ENCODE data around the gene TOMM20L.

TOMM20L gene

GRCh38 chr14:58367296-58367695, 28.4 kb upstream of the TOMM20L start:
- peaks cover 77% of the 10 kb centered on the region for H3K36me3 ChIP-seq (ENCODE audit: insufficient read depth, low read length)
- no peak for TF ChIP-seq EZH2 (IDR thresholded peaks at IDR 0.05; ENCODE audit: borderline replicate concordance, low read depth, low read length, severe bottlenecking)
- TF ChIP-seq, protein P1, sequence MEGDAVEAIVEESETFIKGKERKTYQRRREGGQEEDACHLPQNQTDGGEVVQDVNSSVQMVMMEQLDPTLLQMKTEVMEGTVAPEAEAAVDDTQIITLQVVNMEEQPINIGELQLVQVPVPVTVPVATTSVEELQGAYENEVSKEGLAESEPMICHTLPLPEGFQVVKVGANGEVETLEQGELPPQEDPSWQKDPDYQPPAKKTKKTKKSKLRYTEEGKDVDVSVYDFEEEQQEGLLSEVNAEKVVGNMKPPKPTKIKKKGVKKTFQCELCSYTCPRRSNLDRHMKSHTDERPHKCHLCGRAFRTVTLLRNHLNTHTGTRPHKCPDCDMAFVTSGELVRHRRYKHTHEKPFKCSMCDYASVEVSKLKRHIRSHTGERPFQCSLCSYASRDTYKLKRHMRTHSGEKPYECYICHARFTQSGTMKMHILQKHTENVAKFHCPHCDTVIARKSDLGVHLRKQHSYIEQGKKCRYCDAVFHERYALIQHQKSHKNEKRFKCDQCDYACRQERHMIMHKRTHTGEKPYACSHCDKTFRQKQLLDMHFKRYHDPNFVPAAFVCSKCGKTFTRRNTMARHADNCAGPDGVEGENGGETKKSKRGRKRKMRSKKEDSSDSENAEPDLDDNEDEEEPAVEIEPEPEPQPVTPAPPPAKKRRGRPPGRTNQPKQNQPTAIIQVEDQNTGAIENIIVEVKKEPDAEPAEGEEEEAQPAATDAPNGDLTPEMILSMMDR (IDR thresholded peaks at IDR 0.05; ENCODE audit: borderline replicate concordance, extremely low read depth, low read length, poor library complexity, severe bottlenecking), result no peak
- no peak for ATAC-seq (ENCODE audit: insufficient read depth, low read depth)

DNA sequence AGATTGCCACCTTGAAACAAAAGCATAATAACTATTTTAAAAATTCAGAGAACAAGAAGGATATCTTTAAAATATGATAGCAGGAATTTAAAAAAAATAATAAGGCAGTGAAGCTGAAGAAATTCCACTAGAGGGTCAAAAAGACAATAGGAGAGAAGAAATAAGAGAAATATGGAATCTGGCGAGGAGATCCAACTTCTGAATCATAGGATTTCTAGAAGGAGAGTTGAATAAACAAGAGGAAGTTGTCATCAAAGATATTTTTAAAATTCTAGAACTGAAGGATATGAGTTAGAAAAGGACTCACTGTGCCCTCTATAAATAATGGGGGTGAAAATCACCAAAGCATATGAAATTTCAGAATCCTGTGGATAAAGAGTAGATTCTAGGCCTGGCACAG, 26.8 kb upstream of the TOMM20L start:
- no peaks in the 10 kb centered on the region for H3K27me3 ChIP-seq (ENCODE audit: insufficient read depth, low read length, poor library complexity)
- no peak for ATAC-seq (ENCODE audit: insufficient read depth, low read depth)
- DNase-seq, result no peak
- H2AFZ ChIP-seq (ENCODE audit: low read depth, low read length), result no peak overlapping the region
- H4K20me1 ChIP-seq (ENCODE audit: insufficient read depth, low read length), result no peaks in the 10 kb centered on the region
- H3K9ac ChIP-seq (ENCODE audit: low read depth, low read length), result no peak overlapping the region
- no peak overlapping the region for H3K4me2 ChIP-seq (ENCODE audit: insufficient read depth, low read length)
- H3K79me2 ChIP-seq (ENCODE audit: insufficient read depth, low read length), result no peaks in the 10 kb centered on the region
- no peak overlapping the region for H3K27ac ChIP-seq (ENCODE audit: low read length)
- peaks cover 76% of the 10 kb centered on the region for H3K36me3 ChIP-seq (ENCODE audit: insufficient read depth, low read length)
- H3K9me3 ChIP-seq (ENCODE audit: insufficient read depth, low read length, severe bottlenecking), result no peaks in the 10 kb centered on the region
- H3K4me3 ChIP-seq (ENCODE audit: low read depth in 1 of 2, low read length in 2 of 2), result no peak overlapping the region
- no peak for TF ChIP-seq EZH2 (IDR thresholded peaks at IDR 0.05; ENCODE audit: borderline replicate concordance, low read depth, low read length, severe bottlenecking)
- TF ChIP-seq, protein P1 (IDR thresholded peaks at IDR 0.05; ENCODE audit: borderline replicate concordance, extremely low read depth, low read length, poor library complexity, severe bottlenecking), result no peak
- H3K4me1 ChIP-seq (ENCODE audit: insufficient read depth, low read length), result no peaks in the 10 kb centered on the region

More at GRCh38 chr14:58367296-58367695, 28.4 kb upstream of the TOMM20L start:
- Histone ChIP-seq H3K9me3 (ENCODE audit: insufficient read depth, low read length, severe bottlenecking) (no peaks in the 10 kb centered on the region), H3K4me1 (ENCODE audit: insufficient read depth, low read length) (no peaks in the 10 kb centered on the region), H3K27ac (ENCODE audit: low read length) (no peak overlapping the region), H3K79me2 (ENCODE audit: insufficient read depth, low read length) (no peaks in the 10 kb centered on the region), H2AFZ (ENCODE audit: low read depth, low read length) (no peak overlapping the region), H4K20me1 (ENCODE audit: insufficient read depth, low read length) (no peaks in the 10 kb centered on the region), H3K4me3 (ENCODE audit: low read depth in 1 of 2, low read length in 2 of 2) (no peak overlapping the region), H3K4me2 (ENCODE audit: insufficient read depth, low read length) (no peak overlapping the region), H3K27me3 (ENCODE audit: insufficient read depth, low read length, poor library complexity) (no peaks in the 10 kb centered on the region), H3K9ac (ENCODE audit: low read depth, low read length) (no peak overlapping the region)
- no peak for DNase-seq

- Histone ChIP-seq H3K27ac (ENCODE audit: low read length) (no peak overlapping the region), H3K4me1 (ENCODE audit: insufficient read depth, low read length) (no peaks in the 10 kb centered on the region), H3K4me3 (ENCODE audit: low read depth in 1 of 2, low read length in 2 of 2) (no peak overlapping the region), H3K79me2 (ENCODE audit: insufficient read depth, low read length) (no peaks in the 10 kb centered on the region), H3K27me3 (ENCODE audit: insufficient read depth, low read length, poor library complexity) (no peaks in the 10 kb centered on the region), H3K9ac (ENCODE audit: low read depth, low read length) (no peak overlapping the region), H3K36me3 (ENCODE audit: insufficient read depth, low read length) (peaks cover 46% of the 10 kb centered on the region), H4K20me1 (ENCODE audit: insufficient read depth, low read length) (no peaks in the 10 kb centered on the region), H3K4me2 (ENCODE audit: insufficient read depth, low read length) (no peak overlapping the region), H2AFZ (ENCODE audit: low read depth, low read length) (no peak overlapping the region), H3K9me3 (ENCODE audit: insufficient read depth, low read length, severe bottlenecking) (no peaks in the 10 kb centered on the region)
- DNase-seq (no peak), ATAC-seq (ENCODE audit: insufficient read depth, low read depth) (no peak)
- TF ChIP-seq, protein P1 (IDR thresholded peaks at IDR 0.05; ENCODE audit: borderline replicate concordance, extremely low read depth, low read length, poor library complexity, severe bottlenecking), result no peak
- TF ChIP-seq EZH2 (IDR thresholded peaks at IDR 0.05; ENCODE audit: borderline replicate concordance, low read depth, low read length, severe bottlenecking), result no peak
These were observed 18.9 kb upstream of the TOMM20L start for GRCh38 chr14:58376791-58377190.

DNA sequence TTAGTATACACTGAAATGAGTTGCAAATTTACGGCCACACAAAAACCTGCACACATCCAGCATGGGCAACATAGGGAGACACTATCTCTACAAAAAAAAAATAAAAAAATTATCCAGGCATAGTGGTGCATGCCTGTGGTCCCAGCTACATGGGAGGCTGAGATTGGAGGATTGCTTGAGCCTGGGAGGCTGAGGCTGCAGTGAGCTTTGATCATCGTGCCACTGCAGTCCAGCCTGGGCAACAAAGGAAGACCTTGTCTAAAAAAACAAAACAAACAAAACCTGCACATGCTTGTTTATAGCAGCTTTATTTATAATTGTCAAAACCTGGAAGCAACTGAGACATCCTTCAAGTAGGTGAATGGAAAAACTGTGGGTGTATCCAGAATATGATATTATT, 4.9 kb upstream of the TOMM20L start:
- Histone ChIP-seq H3K4me1 (ENCODE audit: insufficient read depth, low read length) (no peaks in the 10 kb centered on the region), H4K20me1 (ENCODE audit: insufficient read depth, low read length) (no peaks in the 10 kb centered on the region), H2AFZ (ENCODE audit: low read depth, low read length) (no peak overlapping the region)

More for the DNA sequence above, 4.9 kb upstream of the TOMM20L start:
- H3K9ac ChIP-seq (ENCODE audit: low read depth, low read length), result no peak overlapping the region
- H3K9me3 ChIP-seq (ENCODE audit: insufficient read depth, low read length, severe bottlenecking), result no peaks in the 10 kb centered on the region
- H3K4me2 ChIP-seq (ENCODE audit: insufficient read depth, low read length), result no peak overlapping the region
- TF ChIP-seq, protein P1 (IDR thresholded peaks at IDR 0.05; ENCODE audit: borderline replicate concordance, extremely low read depth, low read length, poor library complexity, severe bottlenecking), result no peak
- no peak for TF ChIP-seq EZH2 (IDR thresholded peaks at IDR 0.05; ENCODE audit: borderline replicate concordance, low read depth, low read length, severe bottlenecking)
- no peaks in the 10 kb centered on the region for H3K36me3 ChIP-seq (ENCODE audit: insufficient read depth, low read length)
- no peaks in the 10 kb centered on the region for H3K27me3 ChIP-seq (ENCODE audit: insufficient read depth, low read length, poor library complexity)
- DNase-seq, result no peak
- no peaks in the 10 kb centered on the region for H3K79me2 ChIP-seq (ENCODE audit: insufficient read depth, low read length)
- no peak overlapping the region for H3K27ac ChIP-seq (ENCODE audit: low read length)
- ATAC-seq (ENCODE audit: insufficient read depth, low read depth), result no peak
- no peak overlapping the region for H3K4me3 ChIP-seq (ENCODE audit: low read depth in 1 of 2, low read length in 2 of 2)
